RWPE2 (cell line): ENCODE data around the gene HHIPL2.
"Not testable (repeated sequence)": the region's sequence is repeated elsewhere in the genome, so short reads cannot be mapped to it uniquely, and the experiment has no call there.

ENCODE experiments used
- ATAC-seq: fragments of 200-7000 bp; cut with Tn5 transposase; 3 replicates; pipeline ENCODE4 v1.9.1; 2021; ENCODE audit warnings: low read depth
- DNase-seq: peaks from one replicate; pipeline ENCODE4 v3.0.0-alpha.2; 2020; ENCODE audit warnings: low spot score
- H3K27ac ChIP-seq: fragments of 450-650 bp; 2 replicates; pipeline ENCODE4 v1.5.1; 2017; ENCODE audit warnings: mild to moderate bottlenecking; ENCODE audit not compliant: poor library complexity, severe bottlenecking
- H3K27me3 ChIP-seq: fragments of 250-450 bp; sonication (Bioruptor Pico); 2 replicates; pipeline ENCODE4 v1.5.1; 2021; ENCODE audit warnings: mild to moderate bottlenecking, moderate library complexity; ENCODE audit not compliant: insufficient read depth, poor library complexity, severe bottlenecking
- H3K36me3 ChIP-seq: fragments of 250-450 bp; sonication (Bioruptor Pico); 2 replicates; pipeline ENCODE4 v1.5.1; 2020; ENCODE audit warnings: low read depth, mild to moderate bottlenecking, moderate library complexity
- H3K4me1 ChIP-seq: fragments of 250-450 bp; sonication (Bioruptor Pico); 2 replicates; pipeline ENCODE4 v1.5.1; 2021; ENCODE audit warnings: mild to moderate bottlenecking, moderate library complexity; ENCODE audit not compliant: insufficient read depth, poor library complexity, severe bottlenecking
- H3K4me3 ChIP-seq: fragments of 250-450 bp; sonication (Bioruptor Pico); 2 replicates; pipeline ENCODE4 v1.5.1; 2021; ENCODE audit warnings: mild to moderate bottlenecking, moderate library complexity; ENCODE audit not compliant: severe bottlenecking
- H3K9me3 ChIP-seq: fragments of 250-450 bp; sonication (Bioruptor Pico); 2 replicates; pipeline ENCODE4 v1.5.1; 2021; ENCODE audit warnings: mild to moderate bottlenecking, moderate library complexity; ENCODE audit not compliant: severe bottlenecking
- TF ChIP-seq, protein P1 (sequence below): fragments of 450-650 bp; IDR thresholded peaks from one replicate; pipeline ENCODE4 v1.5.1; 2017; ENCODE audit warnings: mild to moderate bottlenecking, moderate library complexity; ENCODE audit not compliant: poor library complexity, severe bottlenecking

HHIPL2 gene

DNA sequence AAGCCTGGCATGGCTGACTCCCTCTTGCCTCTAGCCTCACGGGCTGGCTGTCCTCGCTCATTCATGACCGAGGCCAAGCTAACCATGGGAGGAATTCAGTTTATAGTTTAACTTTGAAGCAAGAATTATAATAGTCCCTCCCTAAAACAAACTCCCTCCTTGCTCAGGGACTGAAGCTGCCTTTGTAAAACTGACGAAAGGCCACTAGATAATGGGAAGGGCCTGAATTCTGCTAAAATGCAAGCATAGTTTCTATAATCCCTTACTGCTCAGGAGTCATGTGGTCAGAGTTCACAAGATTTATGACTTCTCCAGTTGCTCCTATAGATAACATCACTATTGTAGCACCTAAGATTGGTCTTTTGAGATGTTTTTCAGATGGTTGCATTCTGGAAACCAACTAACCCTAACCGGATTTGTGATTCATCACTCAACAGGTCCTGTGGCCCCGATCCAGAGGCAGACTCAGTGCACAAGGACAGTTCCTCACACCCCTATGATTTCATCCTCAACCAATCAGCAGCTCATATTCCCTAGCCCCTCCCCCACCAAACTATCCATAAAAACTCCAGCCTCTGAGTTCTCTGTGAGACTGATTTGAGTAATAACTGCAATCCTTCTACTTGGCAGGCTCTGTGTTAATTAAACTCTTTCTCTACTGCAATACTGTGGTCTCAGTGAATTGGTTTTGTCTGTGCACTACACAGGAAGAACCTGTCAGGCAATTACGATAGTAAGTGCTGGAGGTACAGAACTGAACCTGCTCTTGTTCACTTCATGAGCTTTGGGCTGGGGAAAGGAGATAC is 26.4 kb downstream of the HHIPL2 start:
- no peaks in the 10 kb centered on the region for H3K27me3 ChIP-seq
- ATAC-seq: peak; percentile 63
- H3K27ac ChIP-seq: peak overlapping the region; percentile 44
- no peaks in the 10 kb centered on the region for H3K9me3 ChIP-seq
- no peak for DNase-seq
- TF ChIP-seq, protein P1, sequence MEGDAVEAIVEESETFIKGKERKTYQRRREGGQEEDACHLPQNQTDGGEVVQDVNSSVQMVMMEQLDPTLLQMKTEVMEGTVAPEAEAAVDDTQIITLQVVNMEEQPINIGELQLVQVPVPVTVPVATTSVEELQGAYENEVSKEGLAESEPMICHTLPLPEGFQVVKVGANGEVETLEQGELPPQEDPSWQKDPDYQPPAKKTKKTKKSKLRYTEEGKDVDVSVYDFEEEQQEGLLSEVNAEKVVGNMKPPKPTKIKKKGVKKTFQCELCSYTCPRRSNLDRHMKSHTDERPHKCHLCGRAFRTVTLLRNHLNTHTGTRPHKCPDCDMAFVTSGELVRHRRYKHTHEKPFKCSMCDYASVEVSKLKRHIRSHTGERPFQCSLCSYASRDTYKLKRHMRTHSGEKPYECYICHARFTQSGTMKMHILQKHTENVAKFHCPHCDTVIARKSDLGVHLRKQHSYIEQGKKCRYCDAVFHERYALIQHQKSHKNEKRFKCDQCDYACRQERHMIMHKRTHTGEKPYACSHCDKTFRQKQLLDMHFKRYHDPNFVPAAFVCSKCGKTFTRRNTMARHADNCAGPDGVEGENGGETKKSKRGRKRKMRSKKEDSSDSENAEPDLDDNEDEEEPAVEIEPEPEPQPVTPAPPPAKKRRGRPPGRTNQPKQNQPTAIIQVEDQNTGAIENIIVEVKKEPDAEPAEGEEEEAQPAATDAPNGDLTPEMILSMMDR: no peak
- no peaks in the 10 kb centered on the region for H3K36me3 ChIP-seq
- H3K4me3 ChIP-seq: no peak overlapping the region
- no peaks in the 10 kb centered on the region for H3K4me1 ChIP-seq

DNA sequence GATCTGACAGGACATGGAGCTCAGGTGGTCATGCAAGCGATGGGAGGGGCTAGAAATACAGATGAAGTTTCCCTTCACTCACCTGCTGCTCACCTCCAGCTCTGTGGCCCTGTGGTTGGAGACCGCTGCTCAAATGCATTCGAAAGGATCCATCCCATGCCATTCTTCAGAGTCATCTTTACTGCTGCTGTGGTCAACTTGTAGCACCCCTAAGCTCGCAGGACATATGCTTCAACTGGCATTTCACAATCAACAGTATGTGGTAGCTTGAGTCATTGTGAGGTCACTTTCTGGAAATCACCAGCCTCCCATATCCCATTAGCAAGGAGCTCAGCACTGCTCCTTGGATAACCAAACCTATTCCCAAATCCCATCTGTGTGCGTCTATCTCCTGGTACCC is 58.4 kb downstream of the HHIPL2 start:
- not testable (repeated sequence) for DNase-seq, ATAC-seq, H3K27ac ChIP-seq, H3K4me3 ChIP-seq, H3K27me3 ChIP-seq, H3K9me3 ChIP-seq, H3K4me1 ChIP-seq, H3K36me3 ChIP-seq

DNA sequence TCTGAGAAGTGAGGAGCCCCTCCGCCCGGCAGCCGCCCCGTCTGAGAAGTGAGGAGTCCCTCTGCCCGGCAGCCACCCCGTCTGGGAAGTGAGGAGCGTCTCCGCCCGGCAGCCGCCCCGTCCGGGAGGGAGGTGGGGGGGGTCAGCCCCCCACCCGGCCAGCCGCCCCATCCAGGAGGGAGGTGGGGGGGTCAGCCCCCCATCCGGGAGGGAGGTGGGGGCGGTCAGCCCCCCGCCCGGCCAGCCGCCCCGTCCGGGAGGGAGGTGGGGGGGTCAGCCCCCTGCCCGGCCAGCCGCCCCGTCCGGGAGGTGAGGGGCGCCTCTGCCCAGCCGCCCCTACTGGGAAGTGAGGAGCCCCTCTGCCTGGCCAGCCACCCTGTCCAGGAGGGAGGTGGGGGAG is 60.1 kb downstream of the HHIPL2 start:
- DNase-seq, H3K36me3 ChIP-seq, ATAC-seq: not testable (repeated sequence)

DNA sequence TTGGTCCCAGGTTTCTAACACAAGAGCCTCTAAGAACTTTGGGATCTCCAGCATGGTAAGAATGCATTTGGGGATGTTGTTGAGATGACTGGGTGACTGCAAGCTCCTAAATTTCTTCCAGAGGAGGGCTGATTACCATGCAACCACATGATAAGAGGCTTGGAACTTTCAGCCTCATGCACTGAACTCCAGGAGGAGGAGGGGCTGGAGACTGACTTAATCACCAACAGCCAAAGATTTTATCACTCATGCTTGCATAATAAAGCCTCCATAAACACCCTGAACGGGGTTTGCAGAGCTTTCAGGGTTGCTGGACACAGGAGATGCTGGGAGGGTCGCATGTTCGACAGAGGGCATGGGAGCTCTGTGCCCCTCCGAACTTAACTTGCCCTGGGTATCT is 63.9 kb downstream of the HHIPL2 start:
- not testable (repeated sequence) for H3K4me1 ChIP-seq, H3K27ac ChIP-seq, H3K36me3 ChIP-seq, H3K4me3 ChIP-seq, DNase-seq, ATAC-seq, H3K27me3 ChIP-seq, H3K9me3 ChIP-seq

More for the DNA sequence above, 60.1 kb downstream of the HHIPL2 start:
- H3K27me3 ChIP-seq, H3K27ac ChIP-seq, H3K4me1 ChIP-seq, H3K9me3 ChIP-seq, H3K4me3 ChIP-seq: not testable (repeated sequence)

DNA sequence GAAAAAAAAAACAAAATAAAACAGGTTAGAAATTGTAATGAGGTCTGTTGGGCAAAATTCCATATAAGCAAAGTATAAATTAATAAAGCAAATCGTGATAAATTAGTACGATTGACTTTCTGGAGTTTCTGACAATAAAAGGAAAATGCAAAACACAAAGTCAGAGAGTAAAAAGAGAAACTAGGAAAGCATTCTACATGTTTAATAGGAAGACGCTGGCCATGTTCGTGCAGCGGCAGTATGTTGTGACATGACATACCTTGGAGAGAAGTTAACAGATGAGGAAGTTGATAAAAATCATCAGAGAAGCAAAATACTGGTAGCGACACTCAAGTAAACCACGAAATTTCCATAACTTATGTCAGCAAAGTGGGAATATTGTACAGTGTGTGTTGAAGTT is 68.3 kb downstream of the HHIPL2 start:
- not testable (repeated sequence) for H3K4me1 ChIP-seq, H3K27ac ChIP-seq, H3K9me3 ChIP-seq, DNase-seq, ATAC-seq, H3K36me3 ChIP-seq, H3K4me3 ChIP-seq, H3K27me3 ChIP-seq

DNA sequence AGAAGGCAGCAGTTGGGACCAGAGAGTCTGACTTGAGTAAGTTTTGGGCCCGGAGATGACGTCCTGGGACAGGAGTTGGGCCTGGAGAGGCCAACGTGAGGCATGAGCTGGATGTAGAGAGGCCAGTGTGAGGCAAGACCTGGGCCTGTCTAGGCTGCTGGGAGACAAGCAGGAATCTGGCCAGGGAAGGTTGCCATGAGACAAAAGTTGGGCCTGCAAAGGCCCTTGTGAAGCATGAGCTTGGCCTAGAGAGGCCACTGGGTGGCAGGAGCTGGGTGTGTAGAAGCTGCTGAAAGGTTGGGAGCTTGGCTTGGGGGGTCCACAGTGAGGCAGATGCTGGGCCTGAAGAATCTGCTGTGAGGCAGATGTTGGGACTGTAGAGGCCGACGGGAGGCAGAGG is 71.5 kb downstream of the HHIPL2 start:
- ATAC-seq, DNase-seq, H3K4me1 ChIP-seq: not testable (repeated sequence)

DNA sequence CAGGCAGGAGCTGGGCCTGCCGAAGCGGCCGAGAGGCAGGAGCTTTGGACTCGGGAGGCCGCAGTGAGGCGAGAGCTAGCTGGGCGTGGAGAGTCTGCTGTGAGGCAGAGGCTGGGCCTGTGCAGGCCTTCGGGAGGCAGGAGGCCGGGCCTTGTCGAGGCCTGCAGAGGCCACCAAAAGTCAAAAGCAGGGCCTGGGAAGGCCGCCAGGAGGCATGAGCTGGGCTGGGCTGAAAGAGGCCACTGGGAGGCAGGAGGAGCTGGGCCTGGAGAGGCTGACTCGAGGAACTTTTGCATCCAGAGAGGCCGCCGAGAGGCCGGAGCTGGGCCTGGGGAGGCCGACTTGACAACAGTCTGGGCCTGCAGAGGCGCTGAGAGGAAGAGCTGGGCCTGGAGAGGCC is 74.2 kb downstream of the HHIPL2 start:
- H3K27me3 ChIP-seq, H3K4me1 ChIP-seq, H3K36me3 ChIP-seq, H3K9me3 ChIP-seq, H3K4me3 ChIP-seq, ATAC-seq, H3K27ac ChIP-seq, DNase-seq: not testable (repeated sequence)

More for the DNA sequence above, 71.5 kb downstream of the HHIPL2 start:
- H3K36me3 ChIP-seq, H3K4me3 ChIP-seq, H3K27me3 ChIP-seq, H3K27ac ChIP-seq, H3K9me3 ChIP-seq: not testable (repeated sequence)

DNA sequence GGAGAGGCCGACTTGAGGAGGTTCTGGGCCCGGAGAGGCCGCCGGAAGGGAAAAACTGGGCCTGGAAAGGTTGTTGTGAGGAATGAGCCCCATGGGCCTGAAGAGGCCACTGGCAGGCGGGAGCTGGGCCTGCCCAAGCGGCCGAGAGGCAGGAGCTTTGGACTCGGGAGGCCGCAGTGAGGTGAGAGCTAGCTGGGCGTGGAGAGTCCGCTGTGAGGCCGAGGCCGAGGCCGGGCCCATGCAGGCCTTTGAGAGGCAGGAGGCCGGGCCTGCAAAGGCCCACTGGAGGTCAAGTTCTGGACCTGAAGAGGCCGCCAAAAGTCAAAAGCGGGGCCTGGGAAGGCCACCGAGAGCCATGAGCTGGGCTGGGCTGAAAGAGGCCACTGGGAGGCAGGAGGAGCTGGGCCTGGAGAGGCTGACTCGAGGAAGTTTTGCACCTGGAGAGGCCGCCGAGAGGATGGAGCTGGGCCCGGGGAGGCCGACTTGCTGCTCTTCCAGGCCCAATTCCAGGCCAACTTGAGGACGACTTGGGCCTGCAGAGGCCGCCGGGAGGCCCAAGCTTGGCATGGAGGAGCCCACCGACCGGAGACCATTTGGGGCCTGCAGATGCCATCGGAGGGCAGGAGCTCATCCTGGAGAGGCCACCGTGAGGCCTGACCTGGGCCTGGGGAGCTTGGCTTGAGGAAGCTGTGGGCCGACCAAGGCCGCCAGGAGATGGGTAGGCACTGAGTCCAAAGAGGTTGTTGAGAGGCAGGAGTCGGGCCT is 74.9 kb downstream of the HHIPL2 start:
- not testable (repeated sequence) for ATAC-seq, H3K4me1 ChIP-seq

More for the DNA sequence above, 74.9 kb downstream of the HHIPL2 start:
- H3K9me3 ChIP-seq, H3K36me3 ChIP-seq, DNase-seq, H3K27ac ChIP-seq, H3K4me3 ChIP-seq, H3K27me3 ChIP-seq: not testable (repeated sequence)
